Pancreas (tissue), 10 donors: ENCODE results near the gene LMTK2. TPM values are rescaled to one million over a fixed set of nuclear protein-coding genes. Genes with fewer than 3 reads are reported as not detected.
A peak's percentile ranks its signal among the peaks of the same experiment; 100 is the strongest.
"Not testable (repeated sequence)": the region's sequence is repeated elsewhere in the genome, so short reads cannot be mapped to it uniquely, and the experiment has no call there.

ENCODE experiments used
- ATAC-seq, 4 donors: fragments of 200-7000 bp; cut with Tn5 transposase; one replicate each; pipeline versions ENCODE4 v1.8.0 to v1.9.1; 2020; ENCODE audit warnings: mild to moderate bottlenecking in 4 of 4, moderate library complexity in 4 of 4
- DNase-seq, 6 donors: peaks; one replicate each; pipeline ENCODE4 v3.0.0-alpha.2; 2020
- FAIRE-seq: peaks from 2 replicates; lab custom pipeline; 2012; peaks lifted over from hg19 to GRCh38; lab: Jason Lieb, UNC
- H3K27ac ChIP-seq, 4 donors: fragments of 200-600 bp; sonication (generic); 1 replicate in 3 of 4; 2 replicates in 1 of 4; pipeline versions ENCODE4 v1.5.0 to v1.8.0; 2020
- H3K27me3 ChIP-seq, 4 donors: fragments of 200-600 bp; one replicate each; pipeline ENCODE4 v1.8.0; 2021
- H3K36me3 ChIP-seq, 3 donors: fragments of 200-600 bp; sonication (generic) in 1 of 3; one replicate each; pipeline versions ENCODE4 v1.5.0 to v1.8.0; 2020 to 2021
- H3K4me1 ChIP-seq, 3 donors: fragments of 200-600 bp; one replicate each; pipeline ENCODE4 v1.8.0; 2021
- H3K4me3 ChIP-seq, 4 donors: fragments of 200-600 bp; sonication (generic) in 2 of 4; one replicate each; pipeline versions ENCODE4 v1.5.0 to v1.8.0; 2020 to 2021
- H3K9me3 ChIP-seq, 4 donors: fragments of 200-600 bp; one replicate each; pipeline ENCODE4 v1.8.0; 2021
- WGBS, 2 donors: extraction: QIAGEN DNeasy Blood & Tissue Kit; methylation state at CpG; one replicate each; pipeline ENCODE4 v1.1.7; 2013; 5-methylcytosine and 5-hydroxymethylcytosine counted together
- intact Hi-C, 3 donors: fragments of 100-400 bp; cut with DNase I; formaldehyde crosslinking; loops; one replicate each; pipeline versions ENCODE4 v1.11.1 to v1.14.2; 2022
- polyA plus RNA-seq, 2 donors: library from polyadenylated mRNA; stranded (reverse); fragments of 200-250 nt; gene quantifications; one replicate each; pipeline ENCODE4 v1.2.3, GENCODE V29; 2013
- total RNA-seq, 6 donors: library from RNA; stranded (reverse); fragmentation: NEBNext Ultra II Directional in 4 of 6; extraction: Animal tissue kit (Norgen Biotek cat#: 25700) in 4 of 6; gene quantifications; one replicate each; pipeline versions ENCODE4 v1.2.1 to v1.2.4, GENCODE V29; 2021 to 2023
- TF ChIP-seq, protein P1 (sequence below), 4 donors: fragments of 200-600 bp; sonication (generic) in 3 of 4; IDR thresholded peaks; one replicate each; pipeline versions ENCODE4 v1.5.0 to v1.8.0; 2021; ENCODE audit warnings: antibody characterized with exemption in 4 of 4
- donor health status: healthy with polysubstance abuse.
- donor health status: DM: no; HTN: no; CAD: no; lungs with moderate emphysema.
- donor health status: DM: no; HTN: no; CAD: no.
- donor health status: control.
- donor health status: control.
- donor health status: Bipolar disorder and iron deficiency.
- donor health status: DM: yes; HTN: yes; CAD: no.
- donor health status: DM: no; HTN: no; CAD: no.
- donor health status: DM: no; HTN: no; CAD: no.
- donor health status: DM: yes; HTN: yes; CAD: no.

The LMTK2 gene
- total and polyA plus RNA-seq, 8 donors = 5.9 to 20.0 (median 16.5) TPM

DNA sequence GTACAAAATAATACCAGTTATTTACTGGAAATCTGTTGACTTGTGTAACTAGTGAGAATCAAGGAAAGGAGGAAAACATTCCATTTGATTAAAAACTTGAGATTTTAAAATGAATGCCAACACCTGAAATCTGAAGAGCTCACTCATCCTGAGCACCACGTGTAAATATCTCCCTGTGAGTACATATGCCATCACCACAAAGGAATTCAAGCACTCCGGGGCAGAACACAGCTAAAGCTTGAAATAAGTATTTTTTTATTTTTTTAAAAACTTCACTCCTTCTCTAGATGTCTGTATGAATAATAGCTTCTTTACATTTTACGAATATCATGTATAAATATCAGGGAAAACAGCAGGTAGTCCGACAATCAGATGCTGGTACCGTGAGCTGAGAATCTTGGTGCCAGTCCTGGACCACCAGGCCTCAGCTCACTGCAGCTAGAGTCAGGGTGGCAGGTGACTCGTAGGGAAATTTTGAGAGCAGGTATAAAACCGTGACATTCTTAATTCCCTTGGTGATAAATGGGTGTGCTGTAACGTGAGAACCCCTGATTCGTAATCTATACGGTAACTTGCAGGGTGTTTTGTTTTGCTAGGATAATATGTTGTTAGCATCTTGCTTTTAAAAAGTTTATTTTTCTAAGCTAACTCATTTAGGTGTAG, 12.7 kb downstream of the LMTK2 start:
- no peaks in the 10 kb centered on the region for H3K36me3 ChIP-seq
- 39 to 48% methylated on average over 10 of the region's 10 CpGs for WGBS, 2 donors
- TF ChIP-seq, protein P1, sequence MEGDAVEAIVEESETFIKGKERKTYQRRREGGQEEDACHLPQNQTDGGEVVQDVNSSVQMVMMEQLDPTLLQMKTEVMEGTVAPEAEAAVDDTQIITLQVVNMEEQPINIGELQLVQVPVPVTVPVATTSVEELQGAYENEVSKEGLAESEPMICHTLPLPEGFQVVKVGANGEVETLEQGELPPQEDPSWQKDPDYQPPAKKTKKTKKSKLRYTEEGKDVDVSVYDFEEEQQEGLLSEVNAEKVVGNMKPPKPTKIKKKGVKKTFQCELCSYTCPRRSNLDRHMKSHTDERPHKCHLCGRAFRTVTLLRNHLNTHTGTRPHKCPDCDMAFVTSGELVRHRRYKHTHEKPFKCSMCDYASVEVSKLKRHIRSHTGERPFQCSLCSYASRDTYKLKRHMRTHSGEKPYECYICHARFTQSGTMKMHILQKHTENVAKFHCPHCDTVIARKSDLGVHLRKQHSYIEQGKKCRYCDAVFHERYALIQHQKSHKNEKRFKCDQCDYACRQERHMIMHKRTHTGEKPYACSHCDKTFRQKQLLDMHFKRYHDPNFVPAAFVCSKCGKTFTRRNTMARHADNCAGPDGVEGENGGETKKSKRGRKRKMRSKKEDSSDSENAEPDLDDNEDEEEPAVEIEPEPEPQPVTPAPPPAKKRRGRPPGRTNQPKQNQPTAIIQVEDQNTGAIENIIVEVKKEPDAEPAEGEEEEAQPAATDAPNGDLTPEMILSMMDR (IDR thresholded peaks at IDR 0.05) = no peak
- no peak overlapping the region for H3K4me3 ChIP-seq
- FAIRE-seq (no peak), DNase-seq (no peak), ATAC-seq (peak; percentile 45 to 83 (median 74))
- H3K27me3 ChIP-seq = no peaks in the 10 kb centered on the region
- intact Hi-C loops = no loop called here
- no peaks in the 10 kb centered on the region for H3K9me3 ChIP-seq
- H3K27ac ChIP-seq = peak overlapping the region in 3 of 4 donors; percentile 10 to 56 (median 53)
- H3K4me1 ChIP-seq = peaks cover 3 to 9% (median 6%) of the 10 kb centered on the region in 3 donors

GRCh38 chr7:98120559-98120958, 13.9 kb downstream of the LMTK2 start:
- H3K36me3 ChIP-seq = no peaks in the 10 kb centered on the region
- 43 to 44% methylated on average over 4 of the region's 4 CpGs for WGBS, 2 donors
- intact Hi-C loops = no loop called here
- peak overlapping the region in 2 of 4 donors; percentile 19 to 53 for H3K27ac ChIP-seq
- H3K4me3 ChIP-seq = no peak overlapping the region
- DNase-seq (no peak), FAIRE-seq (no peak), ATAC-seq (peak in 1 of 4 donors; percentile 15)
- no peaks in the 10 kb centered on the region for H3K9me3 ChIP-seq
- H3K4me1 ChIP-seq = peaks cover 3 to 9% (median 6%) of the 10 kb centered on the region in 3 donors
- TF ChIP-seq, protein P1 (IDR thresholded peaks at IDR 0.05) = no peak
- H3K27me3 ChIP-seq = no peaks in the 10 kb centered on the region

DNA sequence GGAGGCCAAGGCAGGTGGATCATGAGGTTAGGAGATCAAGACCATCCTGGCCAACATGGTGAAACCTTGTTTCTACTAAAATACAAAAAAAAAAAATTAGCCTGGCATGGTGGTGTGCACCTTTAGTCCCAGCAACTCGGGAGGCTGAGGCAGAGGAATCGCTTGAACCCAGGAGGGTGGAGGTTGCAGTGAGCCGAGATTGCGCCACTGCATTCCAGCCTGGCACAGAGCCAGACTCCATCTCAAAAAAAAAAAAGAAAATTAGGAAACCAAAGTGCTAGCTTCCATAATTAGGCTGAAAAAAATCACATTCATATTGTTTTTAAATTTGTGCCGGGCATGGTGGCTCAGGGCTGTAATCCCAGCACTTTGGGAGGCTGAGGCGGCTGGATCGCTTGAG, 14.7 kb downstream of the LMTK2 start:
- H3K27ac ChIP-seq, H3K4me1 ChIP-seq, FAIRE-seq: not testable (repeated sequence)

DNA sequence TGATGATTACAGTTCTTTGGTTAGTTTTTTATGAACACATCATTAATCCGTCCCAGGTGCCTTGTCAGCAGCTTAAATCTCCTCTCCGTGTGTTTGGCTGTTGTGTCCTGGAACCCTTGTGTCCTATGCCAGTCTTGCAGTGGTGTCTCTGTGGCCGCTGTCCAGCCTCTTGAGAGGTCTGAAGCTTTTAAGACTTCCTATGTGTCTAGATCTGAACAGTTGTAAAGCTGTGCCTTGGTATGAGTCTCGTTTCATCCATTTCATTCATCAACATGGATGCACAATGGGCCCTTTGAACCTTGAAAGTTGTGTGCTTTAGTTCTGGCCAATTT, 16.7 kb downstream of the LMTK2 start:
- DNase-seq (no peak), FAIRE-seq (no peak), ATAC-seq (no peak)
- intact Hi-C loops = no loop called here
- peaks cover 0 to 8% (median 7%) of the 10 kb centered on the region in 3 donors for H3K4me1 ChIP-seq
- TF ChIP-seq, protein P1 (IDR thresholded peaks at IDR 0.05) = no peak
- no peak overlapping the region for H3K4me3 ChIP-seq
- no peaks in the 10 kb centered on the region for H3K27me3 ChIP-seq
- H3K27ac ChIP-seq = no peak overlapping the region
- no peaks in the 10 kb centered on the region for H3K9me3 ChIP-seq
- no peaks in the 10 kb centered on the region for H3K36me3 ChIP-seq
- 84 to 85% methylated on average over 4 of the region's 4 CpGs for WGBS, 2 donors

More for the DNA sequence above, 14.7 kb downstream of the LMTK2 start:
- intact Hi-C loops, DNase-seq, H3K27me3 ChIP-seq, ATAC-seq, H3K9me3 ChIP-seq, H3K4me3 ChIP-seq, H3K36me3 ChIP-seq: not testable (repeated sequence)
- WGBS, 2 donors = 84 to 91% methylated on average over 7 of the region's 7 CpGs

DNA sequence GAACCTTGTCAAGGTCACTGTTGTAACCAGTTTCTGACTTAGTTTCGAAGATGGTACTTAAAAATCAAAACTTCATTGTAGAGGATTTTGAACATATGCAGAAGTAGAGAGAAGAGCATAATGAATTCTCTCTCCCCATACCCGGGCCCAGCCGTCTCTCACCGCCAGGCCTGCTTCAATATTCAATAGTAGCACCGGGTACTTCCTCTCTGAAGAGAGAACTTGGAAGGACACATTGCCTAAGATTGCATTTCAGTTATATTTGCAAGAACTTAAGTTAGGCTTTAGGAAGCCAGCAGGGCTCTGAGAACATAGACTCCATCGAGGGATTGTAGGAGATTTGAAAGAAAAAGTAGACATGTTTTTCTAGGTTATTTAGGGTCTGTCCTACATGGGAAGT, 19.1 kb downstream of the LMTK2 start:
- Histone ChIP-seq H3K9me3 (no peaks in the 10 kb centered on the region), H3K36me3 (no peaks in the 10 kb centered on the region), H3K4me3 (no peak overlapping the region), H3K4me1 (peaks cover under 1 to 8% (median 5%) of the 10 kb centered on the region in 3 donors), H3K27ac (no peak overlapping the region), H3K27me3 (no peaks in the 10 kb centered on the region)
- FAIRE-seq (no peak), DNase-seq (no peak), ATAC-seq (peak in 1 of 4 donors; percentile 23)
- TF ChIP-seq, protein P1 (IDR thresholded peaks at IDR 0.05) = no peak
- intact Hi-C loops = no loop called here
- WGBS, 2 donors = 83% methylated on average over 6 of the region's 6 CpGs
